DND-41 (cell line): ENCODE results near the gene AMPD1.

Experiments
- ATAC-seq: fragments of 200-7000 bp; cut with Tn5 transposase; 3 replicates; pipeline ENCODE4 v1.9.1; 2021; ENCODE audit warnings: low read depth; ENCODE audit not compliant: insufficient read depth
- DNase-seq: peaks from one replicate; pipeline ENCODE4 v3.0.0-alpha.2; 2020
- H2AFZ ChIP-seq: 2 replicates; pipeline ENCODE4 v1.6.0; 2012; ENCODE audit warnings: low read depth, low read length
- H3K27ac ChIP-seq: 2 replicates; pipeline ENCODE4 v1.5.1; 2012; ENCODE audit warnings: low read length, inconsistent platforms
- H3K27me3 ChIP-seq: fragments of 200-600 bp; sonication (generic); 2 replicates; pipeline ENCODE4 v1.6.0; 2012; ENCODE audit warnings: low read length, mild to moderate bottlenecking, inconsistent platforms; ENCODE audit not compliant: insufficient read depth, poor library complexity
- H3K36me3 ChIP-seq: 2 replicates; pipeline ENCODE4 v1.5.1; 2012; ENCODE audit warnings: low read length, inconsistent platforms; ENCODE audit not compliant: insufficient read depth
- H3K4me1 ChIP-seq: 2 replicates; pipeline ENCODE4 v1.5.1; 2012; ENCODE audit warnings: mild to moderate bottlenecking, low read length; ENCODE audit not compliant: insufficient read depth
- H3K4me2 ChIP-seq: 2 replicates; pipeline ENCODE4 v1.6.0; 2012; ENCODE audit warnings: mild to moderate bottlenecking, moderate library complexity, low read length, inconsistent platforms; ENCODE audit not compliant: insufficient read depth
- H3K4me3 ChIP-seq, 2 experiments: fragments of 200-600 bp in 1 of 2; shearing (Covaris generic) in 1 of 2; 2 replicates each; pipeline ENCODE4 v1.5.1; 2012 to 2016; ENCODE audit warnings: inconsistent platforms in 2 of 2, low read length in 2 of 2, mild to moderate bottlenecking in 2 of 2, low read depth in 1 of 2, moderate library complexity in 1 of 2
- H3K79me2 ChIP-seq: 2 replicates; pipeline ENCODE4 v1.6.0; 2012; ENCODE audit warnings: low read length, inconsistent platforms; ENCODE audit not compliant: insufficient read depth
- H3K9ac ChIP-seq: 2 replicates; pipeline ENCODE4 v1.6.0; 2012; ENCODE audit warnings: low read depth, mild to moderate bottlenecking, inconsistent platforms, low read length, moderate library complexity
- H3K9me3 ChIP-seq: 2 replicates; pipeline ENCODE4 v1.5.1; 2012; ENCODE audit warnings: low read length, moderate library complexity, mild to moderate bottlenecking, inconsistent platforms; ENCODE audit not compliant: insufficient read depth, severe bottlenecking
- H4K20me1 ChIP-seq: 2 replicates; pipeline ENCODE4 v1.6.0; 2012; ENCODE audit warnings: low read length; ENCODE audit not compliant: insufficient read depth
- CTCF ChIP-seq: IDR thresholded peaks from 2 replicates; pipeline ENCODE4 v1.5.1; 2012; ENCODE audit warnings: borderline replicate concordance, low read length, moderate library complexity, mild to moderate bottlenecking; ENCODE audit not compliant: poor library complexity, severe bottlenecking; ENCODE audit errors: extremely low read depth
- EZH2 ChIP-seq: IDR thresholded peaks from 3 replicates; pipeline ENCODE4 v1.6.1; 2012; ENCODE audit warnings: borderline replicate concordance, low read depth, mild to moderate bottlenecking, moderate library complexity, low read length, inconsistent platforms; ENCODE audit not compliant: severe bottlenecking

The AMPD1 gene

DNA sequence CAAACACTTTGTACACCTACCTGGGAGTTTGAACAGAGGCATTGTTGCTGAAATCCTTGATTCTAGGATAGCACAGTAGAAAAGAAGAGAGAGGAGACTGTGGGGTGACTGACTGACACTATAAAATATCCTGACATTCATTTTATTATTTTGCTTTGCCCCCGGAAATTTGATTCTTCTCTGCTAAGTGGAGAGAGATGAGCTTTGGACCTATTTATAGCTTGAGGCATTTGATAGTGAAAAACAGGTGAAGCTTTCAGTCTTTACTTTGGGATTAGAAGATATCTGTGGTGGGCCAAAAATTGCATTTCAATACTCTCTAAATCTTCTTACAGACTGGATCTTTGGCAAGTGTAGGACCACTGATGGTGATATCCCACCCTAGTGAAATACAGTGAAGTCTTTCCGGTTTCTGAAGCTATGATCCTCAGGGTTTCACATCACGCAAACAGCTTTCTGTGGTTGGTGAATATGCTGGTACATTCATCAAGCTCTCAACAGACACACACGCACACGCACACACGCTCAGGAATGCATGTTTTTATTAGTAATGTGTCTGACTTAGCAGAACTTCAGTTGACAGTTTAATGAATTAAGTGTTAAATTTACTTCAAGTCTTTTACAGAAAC lies at the start of gene AMPD1:
Gene AMPD1, minus strand, starts transcription at position 117 of the 629 bp plus-strand sequence. Its CDS starts 75 bp downstream, at position 42.
- no peak for TF ChIP-seq CTCF
- TF ChIP-seq EZH2: no peak
- H3K9ac ChIP-seq: no peak within 1 kb of the TSS
- no peak for DNase-seq

DNA sequence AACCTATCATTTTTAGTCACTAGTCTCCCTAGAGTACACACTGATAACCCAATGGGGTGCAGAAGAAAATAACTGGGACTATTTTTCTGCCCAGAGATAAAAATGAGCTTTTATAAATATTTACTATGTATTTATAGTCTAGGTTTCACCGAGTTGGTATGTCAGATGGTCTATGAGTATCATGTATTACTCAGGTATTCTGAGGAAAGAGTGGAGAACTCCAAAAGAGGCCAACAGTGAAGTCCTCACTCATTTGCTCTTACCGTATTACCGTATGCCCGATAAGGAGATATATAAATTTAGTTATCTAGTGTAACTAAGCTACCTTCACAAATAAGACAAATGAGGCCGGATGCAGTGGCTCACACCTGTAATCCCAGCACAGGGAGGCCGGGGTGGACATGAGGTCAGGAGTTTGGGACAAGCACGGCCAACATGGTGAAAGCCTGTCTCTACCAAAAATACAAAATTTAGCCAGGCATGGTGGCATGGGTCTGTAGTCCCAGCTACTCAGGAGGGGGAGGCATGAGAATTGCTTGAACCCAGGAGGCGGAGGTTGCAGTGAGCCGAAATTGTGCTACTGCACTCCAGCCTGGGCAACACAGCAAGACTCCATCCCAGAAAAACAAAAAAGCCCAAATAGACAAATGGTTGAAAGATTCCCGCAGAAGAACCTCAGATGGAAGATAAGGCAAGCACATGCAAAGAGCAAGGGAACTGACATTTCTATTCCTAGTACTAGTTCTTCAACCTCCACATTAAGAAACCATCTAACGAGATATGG lies 46.8 kb upstream of the AMPD1 start:
- H3K9ac ChIP-seq: no peak overlapping the region
- DNase-seq (no peak), ATAC-seq (no peak)
- peaks cover 98% of the 10 kb centered on the region for H3K79me2 ChIP-seq
- no peak overlapping the region for H3K4me3 ChIP-seq
- peaks cover 97% of the 10 kb centered on the region for H3K36me3 ChIP-seq
- no peaks in the 10 kb centered on the region for H3K27me3 ChIP-seq
- peaks cover 85% of the 10 kb centered on the region for H4K20me1 ChIP-seq
- TF ChIP-seq CTCF: no peak
- no peak for TF ChIP-seq EZH2
- H3K4me1 ChIP-seq: no peaks in the 10 kb centered on the region
- H3K4me2 ChIP-seq: no peak overlapping the region
- no peaks in the 10 kb centered on the region for H3K9me3 ChIP-seq
- no peak overlapping the region for H2AFZ ChIP-seq
- no peak overlapping the region for H3K27ac ChIP-seq

More for the DNA sequence above, at the start of gene AMPD1:
- H4K20me1 ChIP-seq: no peaks in the 10 kb centered on the region
- H3K79me2 ChIP-seq: no peaks in the 10 kb centered on the region
- ATAC-seq: no peak
- no peaks in the 10 kb centered on the region for H3K36me3 ChIP-seq
- H3K27me3 ChIP-seq: peaks cover 11% of the 10 kb centered on the region
- H3K4me2 ChIP-seq: no peak within 1 kb of the TSS
- no peaks in the 10 kb centered on the region for H3K4me1 ChIP-seq
- no peak within 1 kb of the TSS for H2AFZ ChIP-seq
- no peak within 1 kb of the TSS for H3K4me3 ChIP-seq
- no peak within 1 kb of the TSS for H3K27ac ChIP-seq
- no peaks in the 10 kb centered on the region for H3K9me3 ChIP-seq

DNA sequence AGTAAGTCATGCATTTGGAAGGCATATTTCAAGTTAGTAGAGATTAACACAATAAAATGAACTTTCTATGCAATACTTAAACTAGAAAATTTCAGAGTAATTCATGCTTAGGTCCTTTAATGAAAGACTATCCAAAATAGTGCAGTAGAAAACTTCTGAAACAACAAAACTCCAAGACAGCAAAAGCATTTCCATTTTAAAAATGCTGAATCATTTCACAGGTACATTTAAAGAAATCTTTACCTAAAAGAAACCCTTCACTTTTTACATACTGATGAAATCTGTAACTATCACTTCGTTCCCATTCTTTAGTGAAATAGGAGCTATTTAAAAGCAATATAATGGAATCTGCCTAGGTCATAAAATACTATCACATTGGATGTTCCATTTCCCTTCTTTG lies 45.0 kb upstream of the AMPD1 start:
- Histone ChIP-seq H3K4me3 (no peak overlapping the region), H3K9me3 (no peaks in the 10 kb centered on the region), H3K27ac (no peak overlapping the region), H3K4me1 (no peaks in the 10 kb centered on the region), H2AFZ (no peak overlapping the region), H3K36me3 (peaks cover 97% of the 10 kb centered on the region), H3K27me3 (no peaks in the 10 kb centered on the region), H4K20me1 (peaks cover 80% of the 10 kb centered on the region), H3K9ac (no peak overlapping the region), H3K79me2 (peaks cover 97% of the 10 kb centered on the region), H3K4me2 (no peak overlapping the region)
- DNase-seq (no peak), ATAC-seq (no peak)
- TF ChIP-seq EZH2 (no peak), CTCF (no peak)
